Endothelial cell (in vitro differentiated cells): Measurements from ENCODE around the gene TBC1D5. TPM values are rescaled to one million over a fixed set of nuclear protein-coding genes. Genes with fewer than 3 reads are reported as not detected.

ENCODE experiments used
- DNase-seq: peaks from one replicate; pipeline ENCODE4 v3.0.0; 2021; ENCODE audit warnings: low spot score
- H3K27ac Mint-ChIP-seq: one replicate; pipeline ENCODE4 v1.8.0; 2021; ENCODE audit warnings: mixed read lengths, inconsistent platforms; ENCODE audit not compliant: unreplicated experiment
- H3K27me3 Mint-ChIP-seq: one replicate; pipeline ENCODE4 v1.8.0; 2021; ENCODE audit warnings: mild to moderate bottlenecking, moderate library complexity, mixed read lengths, inconsistent platforms; ENCODE audit not compliant: unreplicated experiment
- H3K36me3 Mint-ChIP-seq: one replicate; pipeline ENCODE4 v1.8.0; 2021; ENCODE audit warnings: mild to moderate bottlenecking, low read depth, mixed read lengths, inconsistent platforms; ENCODE audit not compliant: unreplicated experiment
- H3K4me1 Mint-ChIP-seq: one replicate; pipeline ENCODE4 v1.8.0; 2021; ENCODE audit warnings: mild to moderate bottlenecking, mixed read lengths, inconsistent platforms; ENCODE audit not compliant: unreplicated experiment
- H3K4me3 Mint-ChIP-seq: one replicate; pipeline ENCODE4 v1.8.0; 2021; ENCODE audit warnings: mild to moderate bottlenecking, mixed read lengths, inconsistent platforms; ENCODE audit not compliant: unreplicated experiment
- H3K9me3 Mint-ChIP-seq: one replicate; pipeline ENCODE4 v1.8.0; 2021; ENCODE audit warnings: mixed read lengths, inconsistent platforms; ENCODE audit not compliant: unreplicated experiment
- total RNA-seq: library from RNA; stranded (reverse); fragmentation: NEBNext Ultra II Directional; extraction: Animal tissue kit (Norgen Biotek cat#: 25700); gene quantifications from one replicate; pipeline ENCODE4 v1.2.1, GENCODE V29; 2021; ENCODE audit not compliant: unreplicated experiment
- TF ChIP-seq, protein P1 (sequence below): fragments of 200-600 bp; sonication (generic); IDR thresholded peaks from one replicate; pipeline ENCODE4 v1.5.0; 2021; ENCODE audit warnings: antibody characterized with exemption; ENCODE audit not compliant: unreplicated experiment

TBC1D5 gene
- total RNA-seq, 1 donor from 2014 or later, result 48.2 TPM

DNA sequence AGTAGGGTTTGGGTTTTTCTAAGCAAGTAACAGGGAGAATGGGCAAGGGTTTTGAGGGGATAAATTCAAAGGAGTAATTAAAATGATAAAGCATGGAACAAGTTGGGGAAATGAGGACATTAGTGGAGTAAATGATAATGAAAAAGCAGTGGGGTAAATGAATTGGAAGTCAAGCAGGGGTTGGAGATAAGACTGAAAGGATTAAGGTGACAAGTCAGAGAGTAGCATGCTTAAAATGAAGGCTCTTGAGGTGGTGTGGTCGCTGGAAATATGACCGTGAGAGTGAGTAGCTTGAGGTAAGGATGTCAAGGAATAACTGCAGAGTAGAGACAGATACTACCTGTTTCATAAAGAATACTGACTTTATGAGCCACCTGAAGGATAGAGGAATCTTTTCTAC is 408.5 kb downstream of the TBC1D5 start:
- no peak for DNase-seq
- no peak overlapping the region for H3K4me3 Mint-ChIP-seq
- H3K27me3 Mint-ChIP-seq, result no peaks in the 10 kb centered on the region
- H3K27ac Mint-ChIP-seq, result no peak overlapping the region
- H3K36me3 Mint-ChIP-seq, result no peaks in the 10 kb centered on the region
- TF ChIP-seq, protein P1, sequence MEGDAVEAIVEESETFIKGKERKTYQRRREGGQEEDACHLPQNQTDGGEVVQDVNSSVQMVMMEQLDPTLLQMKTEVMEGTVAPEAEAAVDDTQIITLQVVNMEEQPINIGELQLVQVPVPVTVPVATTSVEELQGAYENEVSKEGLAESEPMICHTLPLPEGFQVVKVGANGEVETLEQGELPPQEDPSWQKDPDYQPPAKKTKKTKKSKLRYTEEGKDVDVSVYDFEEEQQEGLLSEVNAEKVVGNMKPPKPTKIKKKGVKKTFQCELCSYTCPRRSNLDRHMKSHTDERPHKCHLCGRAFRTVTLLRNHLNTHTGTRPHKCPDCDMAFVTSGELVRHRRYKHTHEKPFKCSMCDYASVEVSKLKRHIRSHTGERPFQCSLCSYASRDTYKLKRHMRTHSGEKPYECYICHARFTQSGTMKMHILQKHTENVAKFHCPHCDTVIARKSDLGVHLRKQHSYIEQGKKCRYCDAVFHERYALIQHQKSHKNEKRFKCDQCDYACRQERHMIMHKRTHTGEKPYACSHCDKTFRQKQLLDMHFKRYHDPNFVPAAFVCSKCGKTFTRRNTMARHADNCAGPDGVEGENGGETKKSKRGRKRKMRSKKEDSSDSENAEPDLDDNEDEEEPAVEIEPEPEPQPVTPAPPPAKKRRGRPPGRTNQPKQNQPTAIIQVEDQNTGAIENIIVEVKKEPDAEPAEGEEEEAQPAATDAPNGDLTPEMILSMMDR, result no peak
- no peaks in the 10 kb centered on the region for H3K9me3 Mint-ChIP-seq
- peaks cover under 1% of the 10 kb centered on the region for H3K4me1 Mint-ChIP-seq

DNA sequence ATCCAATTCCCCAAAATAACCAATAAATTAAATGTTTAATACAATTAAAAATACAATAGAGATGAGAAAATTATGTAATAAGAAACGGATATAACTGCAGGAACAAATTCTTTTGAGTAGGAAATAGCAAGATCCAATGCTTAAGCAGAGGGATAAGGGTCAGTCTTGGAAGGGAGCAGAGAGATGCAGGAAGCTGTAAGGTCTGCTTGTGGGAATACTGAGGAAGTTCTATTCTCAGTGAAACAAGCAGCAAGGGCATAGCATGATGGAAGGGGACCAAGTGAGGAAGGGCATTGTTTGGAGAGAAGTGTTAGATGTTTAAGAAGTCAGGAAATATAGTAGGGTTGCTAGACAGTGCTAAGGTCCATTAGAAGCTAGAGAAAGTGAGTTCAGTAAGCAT is 409.0 kb downstream of the TBC1D5 start:
- Mint-ChIP-seq H3K4me1 (peaks cover 3% of the 10 kb centered on the region), H3K27me3 (no peaks in the 10 kb centered on the region), H3K4me3 (no peak overlapping the region), H3K27ac (no peak overlapping the region), H3K9me3 (no peaks in the 10 kb centered on the region), H3K36me3 (no peaks in the 10 kb centered on the region)
- TF ChIP-seq, protein P1, result no peak
- no peak for DNase-seq

DNA sequence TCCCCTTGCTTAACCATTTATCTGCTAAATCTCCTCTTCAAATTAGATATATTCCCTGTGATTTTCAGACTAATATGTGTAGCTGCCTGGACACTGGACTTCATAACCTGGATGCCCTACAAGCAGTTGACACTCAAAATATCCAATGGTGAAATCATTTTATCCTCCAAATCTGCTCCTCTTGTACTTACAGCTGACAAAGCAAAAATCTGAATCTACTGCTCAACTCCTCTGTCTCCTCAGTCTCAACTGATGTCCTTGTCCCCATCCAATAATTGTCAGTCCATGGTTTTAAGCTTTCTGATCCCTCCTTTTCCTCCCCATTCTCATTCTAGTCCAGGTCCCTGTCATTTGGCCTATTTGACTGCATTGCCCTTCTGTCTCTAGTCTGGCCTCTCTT is 411.8 kb downstream of the TBC1D5 start:
- no peak for DNase-seq
- Mint-ChIP-seq H3K27me3 (no peaks in the 10 kb centered on the region), H3K4me1 (peaks cover 10% of the 10 kb centered on the region)

DNA sequence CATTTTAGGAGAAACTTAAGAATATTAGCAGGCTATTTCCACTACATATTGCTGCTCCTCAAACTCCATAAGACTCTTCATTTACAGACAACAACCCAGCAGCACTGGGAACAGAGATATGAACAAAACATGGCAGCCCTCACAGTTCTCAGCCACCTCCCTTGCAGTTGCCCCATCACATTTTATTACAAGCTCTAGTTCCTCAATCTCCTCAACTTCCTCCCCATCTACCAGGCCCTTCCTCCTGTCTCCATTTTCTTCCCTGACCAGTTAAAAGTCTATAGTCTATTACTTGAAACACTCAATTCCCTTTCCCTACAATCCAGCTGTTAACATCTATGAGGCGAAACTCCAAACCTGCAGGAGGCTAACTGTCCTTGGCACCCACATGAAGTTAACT is 412.5 kb downstream of the TBC1D5 start:
- no peak for DNase-seq
- Mint-ChIP-seq H3K36me3 (no peaks in the 10 kb centered on the region), H3K9me3 (no peaks in the 10 kb centered on the region), H3K27ac (no peak overlapping the region), H3K4me1 (peaks cover 10% of the 10 kb centered on the region), H3K4me3 (no peak overlapping the region), H3K27me3 (no peaks in the 10 kb centered on the region)
- TF ChIP-seq, protein P1, result no peak

More for the DNA sequence above, 411.8 kb downstream of the TBC1D5 start:
- TF ChIP-seq, protein P1, result no peak
- Mint-ChIP-seq H3K4me3 (no peak overlapping the region), H3K36me3 (no peaks in the 10 kb centered on the region), H3K27ac (no peak overlapping the region), H3K9me3 (no peaks in the 10 kb centered on the region)

DNA sequence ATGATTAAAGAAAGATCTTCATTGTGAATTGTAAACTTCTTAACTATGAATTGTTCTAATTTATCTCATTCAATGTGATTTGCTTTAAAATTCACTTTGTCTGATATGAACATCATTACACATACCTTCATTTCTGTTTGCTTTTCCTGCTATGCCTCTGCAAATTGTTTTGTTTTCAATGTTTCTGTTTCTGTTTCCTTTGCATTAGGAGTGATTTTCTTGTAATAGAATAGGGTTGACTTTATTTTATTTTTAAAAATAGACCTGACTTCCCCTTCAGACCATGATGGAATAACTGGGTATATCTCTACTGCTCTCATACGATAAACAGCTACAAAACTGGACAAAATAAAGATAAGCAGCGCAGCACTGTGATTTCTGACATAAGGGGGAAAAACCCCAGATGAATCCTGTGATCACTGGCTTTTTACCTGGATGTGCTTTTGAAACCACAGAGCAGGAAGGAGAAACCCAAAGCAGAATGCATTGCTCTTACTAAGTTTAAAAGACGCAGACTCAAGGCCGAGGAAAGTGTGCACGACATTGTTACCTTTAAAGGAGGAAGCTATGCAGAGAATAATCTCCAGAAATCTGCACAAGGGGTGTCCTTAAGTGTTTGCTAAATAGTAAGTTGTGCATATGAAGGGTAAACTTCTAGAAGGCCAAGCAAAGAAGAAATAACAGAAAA is 420.2 kb downstream of the TBC1D5 start:
- Mint-ChIP-seq H3K36me3 (no peaks in the 10 kb centered on the region), H3K4me3 (no peak overlapping the region), H3K4me1 (peaks cover 14% of the 10 kb centered on the region), H3K9me3 (no peaks in the 10 kb centered on the region), H3K27me3 (no peaks in the 10 kb centered on the region), H3K27ac (peak overlapping the region; percentile 5)
- no peak for DNase-seq
- TF ChIP-seq, protein P1, result no peak
